Gastrocnemius medialis (tissue), 4 donors: ENCODE results near the gene CARMIL1. TPM values are rescaled to one million over a fixed set of nuclear protein-coding genes. Genes with fewer than 3 reads are reported as not detected.

Source experiments
- ATAC-seq, 2 donors: fragments of 150-250 bp; one replicate each; pipeline ENCODE4 v1.9.1; 2016
- DNase-seq, 2 donors: peaks; one replicate each; pipeline ENCODE4 v3.0.0-alpha.2; 2019
- H3K27ac ChIP-seq, 4 donors: fragments of 200-600 bp; sonication (generic); 1 replicate in 1 of 4; 2 replicates in 3 of 4; pipeline ENCODE4 v1.5.1; 2016 to 2018; ENCODE audit warnings: mild to moderate bottlenecking in 2 of 4, moderate library complexity in 1 of 4
- H3K27me3 ChIP-seq, 3 donors: fragments of 200-600 bp; sonication (generic) in 2 of 3; 1 replicate in 1 of 3; 2 replicates in 2 of 3; pipeline versions ENCODE4 v1.5.1 to v1.6.0; 2016 to 2019; ENCODE audit warnings: mild to moderate bottlenecking in 1 of 3, moderate library complexity in 1 of 3
- H3K36me3 ChIP-seq, 2 donors: fragments of 200-600 bp; sonication (generic) in 1 of 2; one replicate each; pipeline ENCODE4 v1.5.1; 2017 to 2018
- H3K4me1 ChIP-seq, 2 donors: fragments of 200-600 bp; sonication (generic) in 1 of 2; one replicate each; pipeline ENCODE4 v1.5.1; 2016 to 2017; ENCODE audit warnings: mild to moderate bottlenecking in 2 of 2
- H3K4me3 ChIP-seq, 4 donors: fragments of 200-600 bp; sonication (generic) in 3 of 4; 1 replicate in 1 of 4; 2 replicates in 3 of 4; pipeline ENCODE4 v1.5.1; 2016 to 2019; ENCODE audit warnings: mild to moderate bottlenecking in 2 of 4
- H3K9me3 ChIP-seq, 3 donors: fragments of 200-600 bp; sonication (generic) in 2 of 3; 1 replicate in 1 of 3; 2 replicates in 2 of 3; pipeline ENCODE4 v1.5.1; 2016 to 2019
- CTCF ChIP-seq, 5 experiments: fragments of 450-650 bp in 3 of 5; fragments of 200-600 bp in 2 of 5; sonication (generic) in 2 of 5; IDR thresholded peaks in 4 of 5; conservative IDR thresholded peaks in 1 of 5; 1 replicate in 4 of 5; 2 replicates in 1 of 5; pipeline ENCODE4 v1.5.1; 2016 to 2019; ENCODE audit warnings: antibody characterized with exemption in 5 of 5, mild to moderate bottlenecking in 3 of 5, moderate library complexity in 3 of 5
- POLR2A ChIP-seq, 2 donors: fragments of 450-650 bp; IDR thresholded peaks; one replicate each; pipeline ENCODE4 v1.6.1; 2017; ENCODE audit warnings: antibody characterized with exemption in 2 of 2, mild to moderate bottlenecking in 2 of 2, moderate library complexity in 2 of 2
- in situ Hi-C, 4 donors: fragments of 200-750 bp; cut with MboI; loops; one replicate each; pipeline versions ENCODE4 v1.15.0 to v1.8.0; 2017; ENCODE audit warnings: low sequenced_read_pairs in 4 of 4
- intact Hi-C: fragments of 100-400 bp; cut with DNase I; formaldehyde crosslinking; loops from one replicate; pipeline ENCODE4 v1.15.1; 2023; ENCODE audit warnings: low total_unique reads
- total RNA-seq, 4 donors: library from RNA; depleted of rRNA; stranded (reverse); fragments of >200 nt; gene quantifications; one replicate each; pipeline versions ENCODE4 v1.1.0 to v1.2.3, GENCODE V29; 2016

The CARMIL1 gene
- total RNA-seq, 4 donors from 2014 or later = 0.87 to 2.1 (median 1.7) TPM

GRCh38 chr6:25290306-25291060 lies 11.3 kb downstream of the CARMIL1 start:
- no peak overlapping the region for H3K27ac ChIP-seq
- in situ Hi-C loops = no loop called here
- intact Hi-C loops = no loop called here
- no peaks in the 10 kb centered on the region for H3K36me3 ChIP-seq
- H3K9me3 ChIP-seq = no peaks in the 10 kb centered on the region
- H3K4me3 ChIP-seq = no peak overlapping the region
- H3K4me1 ChIP-seq = no peaks in the 10 kb centered on the region
- DNase-seq (no peak), ATAC-seq (no peak)
- TF ChIP-seq POLR2A (IDR thresholded peaks at IDR 0.05) (no peak), CTCF (IDR thresholded peaks at IDR 0.05 in 4 of 5, conservative IDR thresholded peaks at IDR 0.05 in 1 of 5) (no peak)
- H3K27me3 ChIP-seq = no peaks in the 10 kb centered on the region

- in situ Hi-C loops (no loop called here), intact Hi-C loops (no loop called here)
- Histone ChIP-seq H3K9me3 (no peaks in the 10 kb centered on the region), H3K4me3 (no peak overlapping the region), H3K27ac (no peak overlapping the region), H3K4me1 (no peaks in the 10 kb centered on the region), H3K36me3 (no peaks in the 10 kb centered on the region), H3K27me3 (no peaks in the 10 kb centered on the region)
- TF ChIP-seq POLR2A (IDR thresholded peaks at IDR 0.05) (no peak), CTCF (IDR thresholded peaks at IDR 0.05 in 4 of 5, conservative IDR thresholded peaks at IDR 0.05 in 1 of 5) (no peak)
- ATAC-seq = no peak
- DNase-seq = no peak
Measured at GRCh38 chr6:25292384-25292783, 13.2 kb downstream of the CARMIL1 start.

DNA sequence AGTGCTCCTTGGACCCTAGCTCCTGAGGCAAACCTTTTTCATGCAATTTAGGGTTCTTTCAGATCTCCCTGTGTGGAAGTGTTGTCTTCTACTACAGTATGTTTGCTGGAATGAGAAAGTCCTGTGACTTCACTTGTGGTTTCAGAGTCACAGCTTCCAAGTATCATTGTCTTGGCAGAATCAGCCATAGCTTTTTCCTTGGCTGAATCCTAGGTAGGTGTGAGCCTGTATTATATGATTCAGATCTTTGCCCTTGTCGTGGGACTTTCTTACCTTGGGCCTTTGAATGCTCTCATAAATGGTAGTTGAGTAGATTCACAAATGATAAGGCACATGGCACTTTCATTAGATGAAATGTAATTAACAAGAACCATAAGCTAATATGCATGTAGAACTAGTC lies 16.5 kb downstream of the CARMIL1 start:
- intact Hi-C loops = no loop called here
- Histone ChIP-seq H3K27ac (peak overlapping the region in 2 of 4 donors; percentile 33 to 40), H3K4me1 (no peaks in the 10 kb centered on the region), H3K36me3 (no peaks in the 10 kb centered on the region), H3K4me3 (no peak overlapping the region), H3K9me3 (no peaks in the 10 kb centered on the region), H3K27me3 (no peaks in the 10 kb centered on the region)
- no peak for DNase-seq
- ATAC-seq = no peak
- in situ Hi-C loops = no loop called here
- no peak for TF ChIP-seq POLR2A (IDR thresholded peaks at IDR 0.05)

DNA sequence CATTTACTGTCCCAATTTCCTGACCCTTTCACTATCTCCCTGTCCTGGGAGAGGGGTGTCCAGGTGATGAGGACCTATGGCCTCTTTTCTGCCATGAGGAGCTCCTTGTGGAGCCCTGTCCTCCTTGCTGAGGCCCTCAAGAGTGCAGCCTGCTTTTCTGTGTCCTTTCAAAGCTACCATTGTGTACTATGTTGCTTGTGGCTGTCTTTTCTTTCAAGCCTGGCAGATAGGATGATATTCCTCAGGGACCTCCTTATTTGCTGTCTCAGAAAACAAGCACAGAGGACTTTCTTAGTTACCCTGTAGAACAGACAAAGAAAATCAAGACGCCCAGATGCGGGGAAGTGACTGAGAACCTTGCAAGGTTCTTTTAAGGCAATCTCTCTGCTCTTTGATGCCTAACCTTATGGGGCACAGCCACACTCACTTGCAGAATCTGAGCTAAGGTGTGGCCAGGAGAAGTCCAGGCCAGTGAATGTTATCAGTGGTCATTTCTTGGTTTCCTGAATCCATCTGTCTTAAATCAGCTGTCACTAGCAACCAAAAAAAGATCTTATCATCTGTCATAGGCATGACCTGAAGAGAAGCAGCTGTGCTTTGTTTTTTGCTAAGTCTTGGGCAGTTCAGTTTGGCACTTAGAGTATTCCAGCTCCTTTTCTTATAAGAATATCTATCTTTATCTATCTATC lies 17.2 kb downstream of the CARMIL1 start:
- Histone ChIP-seq H3K27me3 (no peaks in the 10 kb centered on the region), H3K4me3 (no peak overlapping the region), H3K4me1 (no peaks in the 10 kb centered on the region), H3K36me3 (no peaks in the 10 kb centered on the region), H3K27ac (peak overlapping the region in 3 of 4 donors; percentile 33 to 58 (median 40)), H3K9me3 (no peaks in the 10 kb centered on the region)
- in situ Hi-C loops (no loop called here), intact Hi-C loops (no loop called here)
- TF ChIP-seq POLR2A (IDR thresholded peaks at IDR 0.05) (no peak), CTCF (IDR thresholded peaks at IDR 0.05 in 4 of 5, conservative IDR thresholded peaks at IDR 0.05 in 1 of 5) (no peak)
- ATAC-seq (no peak), DNase-seq (no peak)

DNA sequence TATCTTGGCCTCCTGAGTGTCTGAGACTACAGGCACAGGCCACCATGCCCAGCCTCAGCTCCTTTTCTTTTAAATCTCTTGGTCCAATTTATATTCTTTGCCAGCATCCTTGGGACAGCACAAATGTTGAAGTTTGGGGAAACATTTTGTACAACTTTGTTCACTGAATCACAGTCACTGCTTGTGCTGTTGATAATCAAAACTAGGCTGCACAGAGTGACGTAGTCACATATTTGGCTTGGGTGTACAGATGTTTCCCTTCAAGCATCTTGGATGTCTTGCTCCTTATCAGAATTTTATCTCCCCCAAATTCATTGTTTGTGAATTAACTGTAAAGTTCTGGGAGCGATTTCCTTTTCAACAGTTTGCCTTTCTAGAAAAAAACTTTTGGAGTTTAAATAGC lies 17.9 kb downstream of the CARMIL1 start:
- H3K27me3 ChIP-seq = no peaks in the 10 kb centered on the region
- TF ChIP-seq POLR2A (IDR thresholded peaks at IDR 0.05) = no peak
- TF ChIP-seq CTCF (IDR thresholded peaks at IDR 0.05 in 4 of 5, conservative IDR thresholded peaks at IDR 0.05 in 1 of 5) = no peak
- ATAC-seq (peak; percentile 60 to 61), DNase-seq (no peak)
- in situ Hi-C loops (no loop called here), intact Hi-C loops (no loop called here)
- peak overlapping the region in 3 of 4 donors; percentile 33 to 58 (median 40) for H3K27ac ChIP-seq
- H3K36me3 ChIP-seq = no peaks in the 10 kb centered on the region
- H3K4me1 ChIP-seq = no peaks in the 10 kb centered on the region
- H3K4me3 ChIP-seq = no peak overlapping the region
- H3K9me3 ChIP-seq = no peaks in the 10 kb centered on the region
